Measurements from ENCODE around the gene XRN2.

XRN2 gene

GRCh38 chr20:21344206-21344900 is 41.2 kb downstream of the XRN2 start:
- DNase-seq (ENCODE audit: low read depth) = no peak
- no peak overlapping the region for H3K4me3 ChIP-seq (ENCODE audit: low read depth, low read length)
- TF ChIP-seq, protein P1, sequence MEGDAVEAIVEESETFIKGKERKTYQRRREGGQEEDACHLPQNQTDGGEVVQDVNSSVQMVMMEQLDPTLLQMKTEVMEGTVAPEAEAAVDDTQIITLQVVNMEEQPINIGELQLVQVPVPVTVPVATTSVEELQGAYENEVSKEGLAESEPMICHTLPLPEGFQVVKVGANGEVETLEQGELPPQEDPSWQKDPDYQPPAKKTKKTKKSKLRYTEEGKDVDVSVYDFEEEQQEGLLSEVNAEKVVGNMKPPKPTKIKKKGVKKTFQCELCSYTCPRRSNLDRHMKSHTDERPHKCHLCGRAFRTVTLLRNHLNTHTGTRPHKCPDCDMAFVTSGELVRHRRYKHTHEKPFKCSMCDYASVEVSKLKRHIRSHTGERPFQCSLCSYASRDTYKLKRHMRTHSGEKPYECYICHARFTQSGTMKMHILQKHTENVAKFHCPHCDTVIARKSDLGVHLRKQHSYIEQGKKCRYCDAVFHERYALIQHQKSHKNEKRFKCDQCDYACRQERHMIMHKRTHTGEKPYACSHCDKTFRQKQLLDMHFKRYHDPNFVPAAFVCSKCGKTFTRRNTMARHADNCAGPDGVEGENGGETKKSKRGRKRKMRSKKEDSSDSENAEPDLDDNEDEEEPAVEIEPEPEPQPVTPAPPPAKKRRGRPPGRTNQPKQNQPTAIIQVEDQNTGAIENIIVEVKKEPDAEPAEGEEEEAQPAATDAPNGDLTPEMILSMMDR (IDR thresholded peaks at IDR 0.05; ENCODE audit: low read depth, low read length) = no peak
- TF ChIP-seq POLR2A (IDR thresholded peaks at IDR 0.05; ENCODE audit: extremely low read depth, insufficient read length) = no peak
- TF ChIP-seq MYC (IDR thresholded peaks at IDR 0.05; ENCODE audit: low read depth, low read length) = no peak
- TF ChIP-seq MAX (IDR thresholded peaks at IDR 0.05; ENCODE audit: low read depth, low read length) = no peak

DNA sequence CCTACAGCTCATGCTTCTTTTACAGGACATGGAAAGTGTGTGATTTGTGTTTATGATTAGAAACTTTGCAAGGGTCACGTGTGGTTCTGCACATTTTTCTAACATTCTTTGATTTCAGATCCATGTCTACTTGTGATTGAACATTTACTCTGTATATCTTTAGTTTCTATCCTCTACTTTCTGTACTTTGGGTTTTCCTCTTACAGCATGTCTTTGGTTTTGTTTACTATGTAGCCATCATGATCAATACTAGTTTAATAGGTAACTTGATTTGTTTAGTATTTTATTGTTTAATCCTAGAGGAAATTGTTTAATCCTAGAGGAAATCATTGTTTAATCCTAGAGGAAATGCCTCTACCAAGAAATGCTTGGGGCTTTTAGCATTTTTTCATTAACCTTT is 41.8 kb downstream of the XRN2 start:
- TF ChIP-seq MYC (IDR thresholded peaks at IDR 0.05; ENCODE audit: low read depth, low read length) = no peak
- TF ChIP-seq MAX (IDR thresholded peaks at IDR 0.05; ENCODE audit: low read depth, low read length) = no peak
- TF ChIP-seq POLR2A (IDR thresholded peaks at IDR 0.05; ENCODE audit: extremely low read depth, insufficient read length) = no peak
- TF ChIP-seq, protein P1 (IDR thresholded peaks at IDR 0.05; ENCODE audit: low read depth, low read length) = no peak
- DNase-seq (ENCODE audit: low read depth) = no peak
- no peak overlapping the region for H3K4me3 ChIP-seq (ENCODE audit: low read depth, low read length)

GRCh38 chr20:21352703-21353102 is 49.6 kb downstream of the XRN2 start:
- H3K4me3 ChIP-seq (ENCODE audit: low read depth, low read length) = no peak overlapping the region
- TF ChIP-seq, protein P1 (IDR thresholded peaks at IDR 0.05; ENCODE audit: low read depth, low read length) = no peak
- TF ChIP-seq POLR2A (IDR thresholded peaks at IDR 0.05; ENCODE audit: extremely low read depth, insufficient read length) = no peak
- no peak for TF ChIP-seq MYC (IDR thresholded peaks at IDR 0.05; ENCODE audit: low read depth, low read length)
- TF ChIP-seq MAX (IDR thresholded peaks at IDR 0.05; ENCODE audit: low read depth, low read length) = no peak
- no peak for DNase-seq (ENCODE audit: low read depth)

DNA sequence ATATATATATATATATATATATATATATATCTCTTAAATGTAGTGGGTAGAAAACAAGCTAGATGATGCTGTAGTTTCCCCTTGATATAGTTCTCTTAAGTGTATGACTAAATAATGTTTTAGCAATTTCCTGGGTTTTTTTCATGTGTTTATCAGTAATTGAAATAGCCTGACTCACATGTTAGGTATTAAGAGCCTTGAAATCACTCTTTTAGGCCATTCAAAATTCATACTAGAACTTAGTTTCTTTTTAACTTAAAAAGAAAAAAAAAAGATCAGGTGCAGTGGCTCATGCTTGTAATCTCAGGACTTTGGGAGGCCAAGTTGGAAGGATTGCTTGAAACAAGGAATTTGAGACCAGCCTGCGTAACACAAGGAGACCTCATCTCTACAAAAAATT is 50.1 kb downstream of the XRN2 start:
- no peak for DNase-seq (ENCODE audit: low read depth)
- no peak overlapping the region for H3K4me3 ChIP-seq (ENCODE audit: low read depth, low read length)
- TF ChIP-seq, protein P1 (IDR thresholded peaks at IDR 0.05; ENCODE audit: low read depth, low read length) = no peak
- TF ChIP-seq MAX (IDR thresholded peaks at IDR 0.05; ENCODE audit: low read depth, low read length) = no peak
- TF ChIP-seq MYC (IDR thresholded peaks at IDR 0.05; ENCODE audit: low read depth, low read length) = no peak
- no peak for TF ChIP-seq POLR2A (IDR thresholded peaks at IDR 0.05; ENCODE audit: extremely low read depth, insufficient read length)

DNA sequence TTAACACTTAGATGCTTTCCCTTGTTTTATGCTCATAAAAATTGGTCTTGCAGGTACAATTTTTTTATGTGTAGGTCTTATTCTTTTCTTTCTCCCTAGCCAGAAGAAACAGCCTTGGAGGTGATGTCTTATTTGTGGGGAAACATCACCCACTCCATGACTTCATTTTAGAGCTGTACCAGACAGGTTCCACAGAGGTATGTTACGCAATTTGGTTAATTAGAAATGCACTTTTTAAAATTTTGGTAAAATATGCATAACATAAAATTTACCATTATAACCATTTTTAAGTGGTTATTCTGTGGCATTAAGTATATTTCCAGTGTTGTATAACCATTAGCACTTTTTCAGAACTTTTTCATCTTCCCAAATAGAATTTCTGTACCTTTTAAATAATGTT is 52.9 kb downstream of the XRN2 start:
- no peak for TF ChIP-seq MYC (IDR thresholded peaks at IDR 0.05; ENCODE audit: low read depth, low read length)
- TF ChIP-seq, protein P1 (IDR thresholded peaks at IDR 0.05; ENCODE audit: low read depth, low read length) = no peak
- no peak for TF ChIP-seq MAX (IDR thresholded peaks at IDR 0.05; ENCODE audit: low read depth, low read length)
- TF ChIP-seq POLR2A (IDR thresholded peaks at IDR 0.05; ENCODE audit: extremely low read depth, insufficient read length) = no peak
- no peak overlapping the region for H3K4me3 ChIP-seq (ENCODE audit: low read depth, low read length)
- no peak for DNase-seq (ENCODE audit: low read depth)

Data from NB4 (cell line).